Testis (tissue), 2 donors: Measurements from ENCODE around the gene HNRNPA1.

ENCODE experiments used
- CTCF ChIP-seq, 3 experiments: fragments of 450-650 bp in 2 of 3; fragments of 200-600 bp in 1 of 3; sonication (generic) in 1 of 3; IDR thresholded peaks; one replicate each; pipeline ENCODE4 v1.5.1; 2016 to 2019; ENCODE audit warnings: antibody characterized with exemption in 3 of 3, mild to moderate bottlenecking in 2 of 3, moderate library complexity in 1 of 3
- POLR2A ChIP-seq: fragments of 450-650 bp; IDR thresholded peaks from one replicate; pipeline ENCODE4 v1.6.1; 2017; ENCODE audit warnings: antibody characterized with exemption, mild to moderate bottlenecking, moderate library complexity

- TF ChIP-seq CTCF (IDR thresholded peaks at IDR 0.05) (no peak), POLR2A (no peak)
Observed at GRCh38 chr12:54328595-54329337, 48.2 kb downstream of the HNRNPA1 start.
